HG03108 (cell line): ENCODE measurements around the gene ERC2.

Experiments
- ATAC-seq: cut with Tn5 transposase; IDR thresholded peaks from one replicate; pipeline ENCODE4 v1.9.1; 2021; ENCODE audit warnings: moderate library complexity; ENCODE audit not compliant: unreplicated experiment

ERC2 gene

GRCh38 chr3:55546866-55547669 lies 921.2 kb downstream of the ERC2 start:
- ATAC-seq: no peak

- ATAC-seq: no peak
Observed at GRCh38 chr3:55545995-55546394, 922.3 kb downstream of the ERC2 start.

- no peak for ATAC-seq
Observed at GRCh38 chr3:55544219-55544618, 924.0 kb downstream of the ERC2 start.

GRCh38 chr3:55543181-55543614 lies 925.1 kb downstream of the ERC2 start:
- ATAC-seq: no peak

GRCh38 chr3:55541456-55541855 lies 926.8 kb downstream of the ERC2 start:
- ATAC-seq: no peak

- ATAC-seq: no peak
Observed at GRCh38 chr3:55541016-55541415, 927.3 kb downstream of the ERC2 start.

- ATAC-seq: no peak
Observed at GRCh38 chr3:55540579-55540978, 927.7 kb downstream of the ERC2 start.

GRCh38 chr3:55538158-55538557 lies 930.1 kb downstream of the ERC2 start:
- no peak for ATAC-seq

- no peak for ATAC-seq
Observed at GRCh38 chr3:55537563-55537962, 930.7 kb downstream of the ERC2 start.

- ATAC-seq: no peak
Observed at GRCh38 chr3:55537129-55537528, 931.1 kb downstream of the ERC2 start.

GRCh38 chr3:55534876-55535275 lies 933.4 kb downstream of the ERC2 start:
- no peak for ATAC-seq

GRCh38 chr3:55532806-55533205 lies 935.5 kb downstream of the ERC2 start:
- ATAC-seq: no peak

- ATAC-seq: no peak
Observed at GRCh38 chr3:55531321-55531720, 936.9 kb downstream of the ERC2 start.

GRCh38 chr3:55527361-55527760 lies 940.9 kb downstream of the ERC2 start:
- no peak for ATAC-seq

- ATAC-seq: no peak
Observed at GRCh38 chr3:55526332-55527030, 941.8 kb downstream of the ERC2 start.

- ATAC-seq: no peak
Observed at GRCh38 chr3:55525436-55525835, 942.8 kb downstream of the ERC2 start.

- no peak for ATAC-seq
Observed at GRCh38 chr3:55524565-55525244, 943.6 kb downstream of the ERC2 start.

- ATAC-seq: no peak
Observed at GRCh38 chr3:55523471-55523870, 944.8 kb downstream of the ERC2 start.

- no peak for ATAC-seq
Observed at GRCh38 chr3:55521738-55522421, 946.4 kb downstream of the ERC2 start.

GRCh38 chr3:55521064-55521737 lies 947.1 kb downstream of the ERC2 start:
- ATAC-seq: no peak

- ATAC-seq: no peak
Observed at GRCh38 chr3:55519019-55519418, 949.2 kb downstream of the ERC2 start.
